H9 (cell line): ENCODE data around the gene EEF1A2. TPM values are rescaled to one million over a fixed set of nuclear protein-coding genes. Genes with fewer than 3 reads are reported as not detected.

Experiments used
- DNase-seq: peaks from one replicate; pipeline ENCODE4 v3.0.0-alpha.2; 2017
- H2AFZ ChIP-seq: one replicate; pipeline ENCODE4 v1.6.1; 2013; ENCODE audit warnings: mild to moderate bottlenecking, low read length, control low read depth, moderate library complexity
- H2AK5ac ChIP-seq: 2 replicates; pipeline ENCODE4 v1.6.1; 2013; ENCODE audit warnings: low read length, control low read depth, mixed read lengths; ENCODE audit not compliant: insufficient read length
- H2BK120ac ChIP-seq: one replicate; pipeline ENCODE4 v1.6.1; 2013; ENCODE audit warnings: low read depth, mild to moderate bottlenecking, low read length, control low read depth, inconsistent platforms; ENCODE audit not compliant: poor library complexity, severe bottlenecking
- H2BK12ac ChIP-seq: 2 replicates; pipeline ENCODE4 v1.6.1; 2013; ENCODE audit warnings: low read length, control low read depth, mixed read lengths, low read depth; ENCODE audit not compliant: insufficient read length
- H2BK15ac ChIP-seq: 2 replicates; pipeline ENCODE4 v1.6.1; 2013; ENCODE audit warnings: low read depth, low read length, control low read depth
- H2BK20ac ChIP-seq: one replicate; pipeline ENCODE4 v1.6.1; 2013; ENCODE audit warnings: low read depth, mild to moderate bottlenecking, low read length, control low read depth, inconsistent platforms; ENCODE audit not compliant: poor library complexity, severe bottlenecking
- H2BK5ac ChIP-seq: 2 replicates; pipeline ENCODE4 v1.6.1; 2013; ENCODE audit warnings: low read length, control low read depth, mixed read lengths; ENCODE audit not compliant: insufficient read length
- H3K14ac ChIP-seq: 2 replicates; pipeline ENCODE4 v1.6.1; 2013; ENCODE audit warnings: low read length, control low read depth; ENCODE audit not compliant: insufficient read depth
- H3K18ac ChIP-seq: 2 replicates; pipeline ENCODE4 v1.6.1; 2013; ENCODE audit warnings: low read depth, mild to moderate bottlenecking, mixed read lengths, low read length, control low read depth; ENCODE audit not compliant: insufficient read length
- H3K23ac ChIP-seq: 2 replicates; pipeline ENCODE4 v1.6.1; 2013; ENCODE audit warnings: low read length, control low read depth, mixed read lengths, low read depth; ENCODE audit not compliant: insufficient read length
- H3K23me2 ChIP-seq: 2 replicates; pipeline ENCODE4 v1.6.1; 2013; ENCODE audit warnings: low read depth, mild to moderate bottlenecking, mixed read lengths, low read length, control low read depth; ENCODE audit not compliant: insufficient read length, poor library complexity, severe bottlenecking
- H3K27ac ChIP-seq: 2 replicates; pipeline ENCODE4 v1.5.1; 2013; ENCODE audit warnings: low read length, control low read depth, mixed read lengths, low read depth; ENCODE audit not compliant: insufficient read length
- H3K27me3 ChIP-seq: 2 replicates; pipeline ENCODE4 v1.6.1; 2013; ENCODE audit warnings: low read length, control low read depth, inconsistent platforms; ENCODE audit not compliant: insufficient read depth
- H3K4ac ChIP-seq: 2 replicates; pipeline ENCODE4 v1.6.1; 2013; ENCODE audit warnings: low read depth, mild to moderate bottlenecking, control low read depth, inconsistent platforms, low read length, moderate library complexity
- H3K4me1 ChIP-seq: 2 replicates; pipeline ENCODE4 v1.6.1; 2013; ENCODE audit warnings: low read length, control low read depth, inconsistent platforms; ENCODE audit not compliant: insufficient read depth
- H3K4me2 ChIP-seq: 2 replicates; pipeline ENCODE4 v1.6.1; 2013; ENCODE audit warnings: low read length, control low read depth, mixed read lengths; ENCODE audit not compliant: insufficient read length, insufficient read depth
- H3K56ac ChIP-seq: 2 replicates; pipeline ENCODE4 v1.6.1; 2013; ENCODE audit warnings: low read depth, mild to moderate bottlenecking, mixed read lengths, low read length, control low read depth; ENCODE audit not compliant: insufficient read length
- H3K79me1 ChIP-seq: 2 replicates; pipeline ENCODE4 v1.6.1; 2013; ENCODE audit warnings: low read depth, mild to moderate bottlenecking, moderate library complexity, low read length, control low read depth, inconsistent platforms; ENCODE audit not compliant: insufficient read depth, poor library complexity, severe bottlenecking
- H3K79me2 ChIP-seq: 2 replicates; pipeline ENCODE4 v1.6.1; 2013; ENCODE audit warnings: low read length, control low read depth, inconsistent platforms; ENCODE audit not compliant: insufficient read depth
- H3K9ac ChIP-seq: 2 replicates; pipeline ENCODE4 v1.6.1; 2013; ENCODE audit warnings: low read length, control low read depth, mixed read lengths; ENCODE audit not compliant: insufficient read length; ENCODE audit errors: extremely low read depth
- H3K9me3 ChIP-seq: one replicate; pipeline ENCODE4 v1.6.1; 2013; ENCODE audit warnings: low read depth, low read length, inconsistent platforms; ENCODE audit not compliant: control insufficient read depth
- H3T11ph ChIP-seq: one replicate; pipeline ENCODE4 v1.6.1; 2013; ENCODE audit warnings: mild to moderate bottlenecking, low read length, control low read depth, inconsistent platforms
- H4K20me1 ChIP-seq: one replicate; pipeline ENCODE4 v1.6.1; 2013; ENCODE audit not compliant: control insufficient read depth, insufficient read length, insufficient read depth
- H4K5ac ChIP-seq: 2 replicates; pipeline ENCODE4 v1.6.1; 2013; ENCODE audit warnings: low read depth, mild to moderate bottlenecking, mixed read lengths, low read length, control low read depth; ENCODE audit not compliant: insufficient read length
- H4K8ac ChIP-seq: replicated peaks from 2 replicates; pipeline ENCODE4 v1.6.1; 2013; ENCODE audit warnings: low read length, control low read depth, mixed read lengths, low read depth; ENCODE audit not compliant: insufficient read length
- H4K91ac ChIP-seq: 2 replicates; pipeline ENCODE4 v1.6.1; 2013; ENCODE audit warnings: low read depth, mild to moderate bottlenecking, moderate library complexity, mixed read lengths, low read length, control low read depth; ENCODE audit not compliant: insufficient read length
- H3K27ac Mint-ChIP-seq, 3 experiments: 2 replicates in 2 of 3; 3 replicates in 1 of 3; pipeline ENCODE4 v1.8.0; 2020 to 2021; ENCODE audit warnings: mixed read lengths in 3 of 3, mild to moderate bottlenecking in 1 of 3, moderate library complexity in 1 of 3
- H3K27me3 Mint-ChIP-seq: 2 replicates; pipeline ENCODE4 v1.8.0; 2021; ENCODE audit warnings: low read depth, mild to moderate bottlenecking, moderate library complexity, mixed read lengths
- H3K36me3 Mint-ChIP-seq, 3 experiments: 2 replicates in 2 of 3; 3 replicates in 1 of 3; pipeline ENCODE4 v1.8.0; 2020 to 2021; ENCODE audit warnings: low read depth in 3 of 3, mixed read lengths in 3 of 3; ENCODE audit not compliant: insufficient read depth in 1 of 3
- H3K4me1 Mint-ChIP-seq, 2 experiments: 2 replicates each; pipeline ENCODE4 v1.8.0; 2020; ENCODE audit warnings: mixed read lengths in 2 of 2
- H3K4me3 Mint-ChIP-seq, 2 experiments: 2 replicates in 1 of 2; 3 replicates in 1 of 2; pipeline ENCODE4 v1.8.0; 2020 to 2021; ENCODE audit warnings: mild to moderate bottlenecking in 2 of 2, mixed read lengths in 2 of 2, moderate library complexity in 1 of 2
- H3K9me3 Mint-ChIP-seq, 2 experiments: 2 replicates in 1 of 2; 3 replicates in 1 of 2; pipeline ENCODE4 v1.8.0; 2020; ENCODE audit warnings: mild to moderate bottlenecking in 2 of 2, mixed read lengths in 2 of 2, moderate library complexity in 1 of 2
- WGBS: extraction: QIAGEN DNeasy Blood & Tissue Kit; methylation state at CpG from one replicate; pipeline ENCODE4 v1.1.7; 2013; ENCODE audit warnings: missing lambda C conversion rate, low lambda C conversion rate, mixed read lengths; ENCODE audit not compliant: insufficient read length; ENCODE audit errors: extremely low coverage; 5-methylcytosine and 5-hydroxymethylcytosine counted together
- total RNA-seq: library from RNA; stranded (reverse); gene quantifications from 2 replicates; pipeline ENCODE4 v1.2.1, GENCODE V29; 2021
- TF ChIP-seq, protein P1 (sequence below): fragments of 200-600 bp; sonication (generic); conservative IDR thresholded peaks from 3 replicates; pipeline ENCODE4 v1.8.0; 2021; ENCODE audit warnings: antibody characterized with exemption, mild to moderate bottlenecking

The EEF1A2 gene
- total RNA-seq, 1 experiment from 2014 or later, result 27.4 TPM

DNA sequence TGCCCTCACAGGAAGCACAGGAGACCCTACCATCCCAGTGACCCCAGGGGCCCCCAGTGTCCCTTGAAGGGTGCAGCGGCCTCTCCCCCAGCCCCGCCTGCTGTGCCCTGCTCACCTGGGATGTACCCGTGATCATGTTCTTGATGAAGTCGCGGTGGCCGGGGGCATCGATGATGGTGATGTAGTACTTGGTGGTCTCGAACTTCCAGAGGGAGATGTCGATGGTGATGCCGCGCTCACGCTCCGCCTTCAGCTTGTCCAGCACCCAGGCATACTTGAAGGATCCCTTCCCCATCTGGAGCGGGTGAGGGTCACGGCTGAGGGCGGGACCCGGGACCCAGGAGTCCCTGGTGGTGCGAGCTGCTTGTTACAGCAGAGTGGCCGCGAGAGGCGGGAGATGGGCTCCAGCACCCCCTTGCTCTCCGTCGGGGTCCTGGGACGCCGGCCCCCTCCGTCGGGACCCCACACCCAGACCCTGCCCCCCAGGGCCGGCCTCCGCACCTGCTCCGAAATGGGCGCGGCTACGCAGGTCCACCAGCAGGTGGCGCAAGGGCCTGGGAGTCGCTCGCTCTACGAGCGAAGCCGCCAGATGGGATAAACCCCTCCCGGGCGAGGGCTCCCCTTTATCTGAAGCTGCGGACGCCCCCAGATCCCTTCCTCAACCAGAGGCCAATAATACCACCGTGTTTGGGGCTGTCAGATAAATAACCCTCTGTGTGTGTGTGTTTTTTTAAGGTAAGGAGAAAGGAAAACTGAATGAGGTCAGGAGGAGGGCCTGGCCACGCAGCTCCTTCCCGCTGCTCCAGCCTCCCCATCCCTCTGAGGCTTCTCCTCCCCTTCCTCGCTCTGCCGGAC lies 2.9 kb downstream of the EEF1A2 start:
- TF ChIP-seq, protein P1, sequence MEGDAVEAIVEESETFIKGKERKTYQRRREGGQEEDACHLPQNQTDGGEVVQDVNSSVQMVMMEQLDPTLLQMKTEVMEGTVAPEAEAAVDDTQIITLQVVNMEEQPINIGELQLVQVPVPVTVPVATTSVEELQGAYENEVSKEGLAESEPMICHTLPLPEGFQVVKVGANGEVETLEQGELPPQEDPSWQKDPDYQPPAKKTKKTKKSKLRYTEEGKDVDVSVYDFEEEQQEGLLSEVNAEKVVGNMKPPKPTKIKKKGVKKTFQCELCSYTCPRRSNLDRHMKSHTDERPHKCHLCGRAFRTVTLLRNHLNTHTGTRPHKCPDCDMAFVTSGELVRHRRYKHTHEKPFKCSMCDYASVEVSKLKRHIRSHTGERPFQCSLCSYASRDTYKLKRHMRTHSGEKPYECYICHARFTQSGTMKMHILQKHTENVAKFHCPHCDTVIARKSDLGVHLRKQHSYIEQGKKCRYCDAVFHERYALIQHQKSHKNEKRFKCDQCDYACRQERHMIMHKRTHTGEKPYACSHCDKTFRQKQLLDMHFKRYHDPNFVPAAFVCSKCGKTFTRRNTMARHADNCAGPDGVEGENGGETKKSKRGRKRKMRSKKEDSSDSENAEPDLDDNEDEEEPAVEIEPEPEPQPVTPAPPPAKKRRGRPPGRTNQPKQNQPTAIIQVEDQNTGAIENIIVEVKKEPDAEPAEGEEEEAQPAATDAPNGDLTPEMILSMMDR, result peak; percentile 97
- Histone ChIP-seq H3K18ac (no peak overlapping the region), H2BK20ac (no peak overlapping the region), H3K27ac (no peak overlapping the region), H3K9me3 (no peaks in the 10 kb centered on the region), H2BK120ac (no peak overlapping the region), H3K23me2 (peaks cover 5% of the 10 kb centered on the region), H2BK15ac (no peak overlapping the region), H4K20me1 (peaks cover 1% of the 10 kb centered on the region), H3K4me1 (no peaks in the 10 kb centered on the region), H2AK5ac (no peak overlapping the region), H3K56ac (no peak overlapping the region), H3K27me3 (peaks cover 4% of the 10 kb centered on the region; the same call in 1 of the 2 replicates), H3K14ac (no peak overlapping the region), H3K79me2 (no peaks in the 10 kb centered on the region), H3K4me2 (peak overlapping the region; percentile 35), H3K23ac (no peak overlapping the region), H4K5ac (no peak overlapping the region), H2AFZ (no peak overlapping the region), H2BK5ac (no peak overlapping the region), H3T11ph (no peak overlapping the region), H3K4ac (no peak overlapping the region), H4K91ac (no peak overlapping the region), H3K9ac (no peak overlapping the region), H4K8ac (no peak overlapping the region), H2BK12ac (no peak overlapping the region), H3K79me1 (no peaks in the 10 kb centered on the region)
- WGBS, result no CpG with 5 or more reads among the region's 48 CpGs
- H3K4me3 Mint-ChIP-seq, result peak overlapping the region in 1 of 2 experiments; percentile 62; a peak in 3 of 5 replicates
- no peak overlapping the region for H3K27ac Mint-ChIP-seq
- peaks cover 4 to 10% of the 10 kb centered on the region in 2 experiments; a peak in 3 of 4 replicates for H3K4me1 Mint-ChIP-seq
- peak; percentile 75 for DNase-seq
- H3K9me3 Mint-ChIP-seq, result peaks cover 2 to 11% of the 10 kb centered on the region in 2 experiments; a peak in 3 of 5 replicates
- H3K27me3 Mint-ChIP-seq, result peaks cover 49% of the 10 kb centered on the region
- H3K36me3 Mint-ChIP-seq, result peaks cover 15 to 24% (median 15%) of the 10 kb centered on the region in 3 experiments; a peak in 6 of 7 replicates
